GM12873 (cell line): ENCODE data around the gene EPHA6.

Experiments used
- CTCF ChIP-seq: IDR thresholded peaks from 2 replicates; pipeline ENCODE4 v1.5.1; 2012; ENCODE audit warnings: low read depth, mild to moderate bottlenecking, moderate library complexity, low read length, control low read depth; ENCODE audit not compliant: insufficient read depth; ENCODE audit errors: missing control alignments

Gene EPHA6

GRCh38 chr3:97636465-97636864, 822.1 kb downstream of the EPHA6 start:
- TF ChIP-seq CTCF: no peak

- no peak for TF ChIP-seq CTCF
Observed at GRCh38 chr3:97646932-97647331, 832.5 kb downstream of the EPHA6 start.

GRCh38 chr3:97647441-97647982, 833.1 kb downstream of the EPHA6 start:
- TF ChIP-seq CTCF: no peak

- TF ChIP-seq CTCF: no peak
Observed at GRCh38 chr3:97655971-97656370, 841.6 kb downstream of the EPHA6 start.

- TF ChIP-seq CTCF: no peak
Observed at GRCh38 chr3:97656638-97657037, 842.2 kb downstream of the EPHA6 start.

- TF ChIP-seq CTCF: peak; percentile 63
Observed at GRCh38 chr3:97658668-97659285, 844.4 kb downstream of the EPHA6 start.

GRCh38 chr3:97662264-97662663, 847.9 kb downstream of the EPHA6 start:
- TF ChIP-seq CTCF: no peak
